Activated CD8-positive, alpha-beta memory T cell treated with anti-CD3 and anti-CD28 coated beads for 24 hours (primary cell): ENCODE measurements around the gene RPUSD1.
"Not testable (repeated sequence)": the region's sequence is repeated elsewhere in the genome, so short reads cannot be mapped to it uniquely, and the experiment has no call there.

Experiments
- DNase-seq: peaks from one replicate; pipeline ENCODE4 v3.0.0-alpha.2; 2020

The RPUSD1 gene

GRCh38 chr16:781346-782010 is 6.7 kb downstream of the RPUSD1 start:
- no peak for DNase-seq

- DNase-seq = no peak
Measured at GRCh38 chr16:780296-780695, 7.9 kb downstream of the RPUSD1 start.

GRCh38 chr16:779561-779960 is 8.6 kb downstream of the RPUSD1 start:
- no peak for DNase-seq

GRCh38 chr16:778909-779527 is 9.2 kb downstream of the RPUSD1 start:
- no peak for DNase-seq

- no peak for DNase-seq
Measured at GRCh38 chr16:778447-778846, 9.7 kb downstream of the RPUSD1 start.

GRCh38 chr16:777826-778225 is 10.4 kb downstream of the RPUSD1 start:
- DNase-seq = no peak

GRCh38 chr16:776824-777223 is 11.4 kb downstream of the RPUSD1 start:
- DNase-seq = no peak

GRCh38 chr16:776298-776697 is 11.9 kb downstream of the RPUSD1 start:
- DNase-seq = not testable (repeated sequence)

GRCh38 chr16:775236-775796 is 12.9 kb downstream of the RPUSD1 start:
- DNase-seq = no peak

- no peak for DNase-seq
Measured at GRCh38 chr16:774086-775001, 13.8 kb downstream of the RPUSD1 start.

- no peak for DNase-seq
Measured at GRCh38 chr16:772959-773358, 15.2 kb downstream of the RPUSD1 start.

- DNase-seq = no peak
Measured at GRCh38 chr16:770411-770810, 17.8 kb downstream of the RPUSD1 start.

- no peak for DNase-seq
Measured at GRCh38 chr16:769934-770333, 18.2 kb downstream of the RPUSD1 start.

- no peak for DNase-seq
Measured at GRCh38 chr16:769184-769784, 18.9 kb downstream of the RPUSD1 start.

GRCh38 chr16:768428-768827 is 19.8 kb downstream of the RPUSD1 start:
- DNase-seq = no peak

GRCh38 chr16:767743-768235 is 20.4 kb downstream of the RPUSD1 start:
- no peak for DNase-seq

GRCh38 chr16:766820-767640 is 21.2 kb downstream of the RPUSD1 start:
- DNase-seq = no peak

GRCh38 chr16:766008-766819 is 22.0 kb downstream of the RPUSD1 start:
- DNase-seq = no peak

- DNase-seq = no peak
Measured at GRCh38 chr16:765488-765865, 22.7 kb downstream of the RPUSD1 start.

GRCh38 chr16:764848-765487 is 23.2 kb downstream of the RPUSD1 start:
- DNase-seq = no peak
